ENCODE results near the gene SULT1A1. TPM values are rescaled to one million over a fixed set of nuclear protein-coding genes. Genes with fewer than 3 reads are reported as not detected.

SULT1A1 gene
- total and polyA plus RNA-seq, 2 of the 13 experiments (the other 11 are each of a cell fraction or from before 2014, with no cell fraction given), result 114 to 147 TPM

GRCh38 chr16:28596840-28597691 lies 12.8 kb downstream of the SULT1A1 start, which contains the start of gene SULT1A2 (continued):
- no peak for TF ChIP-seq ZNF567 (CRISPR knock-in tag; IDR thresholded peaks at IDR 0.05; ENCODE audit: borderline replicate concordance)
- TF ChIP-seq ATF2 (CRISPR knock-in tag; IDR thresholded peaks at IDR 0.05), result no peak
- peak; percentile 20; the same call in 1 of the 2 replicates for TF ChIP-seq RBFOX2 (IDR thresholded peaks at IDR 0.05; ENCODE audit: low read depth, low read length)
- no peak for TF ChIP-seq ZNF772 (CRISPR knock-in tag; IDR thresholded peaks at IDR 0.05)
- TF ChIP-seq SNAPC4 (CRISPR knock-in tag; IDR thresholded peaks at IDR 0.05), result no peak
- no peak for TF ChIP-seq FOXK2 (IDR thresholded peaks at IDR 0.05)
- 0 out of 2 replicates have a peak, but pooled peaks have one; percentile 41 for TF ChIP-seq ZNF557 (CRISPR knock-in tag; IDR thresholded peaks at IDR 0.05)
- TF ChIP-seq FUBP1 (CRISPR knock-in tag; IDR thresholded peaks at IDR 0.05; ENCODE audit: borderline replicate concordance), result no peak
- TF ChIP-seq SKI (IDR thresholded peaks at IDR 0.05; ENCODE audit: partially characterized antibody), result no peak
- no peak for TF ChIP-seq FOXP1 (IDR thresholded peaks at IDR 0.05)
- peak; percentile 58; the same call in 1 of the 2 replicates for TF ChIP-seq FOXP1 (CRISPR knock-in tag; IDR thresholded peaks at IDR 0.05)
- TF ChIP-seq ZNF496 (CRISPR knock-in tag; IDR thresholded peaks at IDR 0.05; ENCODE audit: insufficient replicate concordance), result no peak
- TF ChIP-seq ZNF260 (CRISPR knock-in tag; IDR thresholded peaks at IDR 0.05; ENCODE audit: borderline replicate concordance, low read depth), result no peak
- TF ChIP-seq PRMT3 (CRISPR knock-in tag; IDR thresholded peaks at IDR 0.05; ENCODE audit: borderline replicate concordance, low read depth), result no peak
- no peak for TF ChIP-seq ZBTB34 (CRISPR knock-in tag; IDR thresholded peaks at IDR 0.05)
- no peak for TF ChIP-seq ZBTB10 (CRISPR knock-in tag; IDR thresholded peaks at IDR 0.05; ENCODE audit: borderline replicate concordance)
